Upper lobe of left lung (tissue), 6 donors: ENCODE results near the gene KRTAP5-3. TPM values are rescaled to one million over a fixed set of nuclear protein-coding genes. Genes with fewer than 3 reads are reported as not detected.

Source experiments
- ATAC-seq, 2 donors: fragments of 200-7000 bp; cut with Tn5 transposase; one replicate each; pipeline ENCODE4 v1.9.1; 2022; ENCODE audit warnings: mild to moderate bottlenecking in 2 of 2, moderate library complexity in 2 of 2; ENCODE audit not compliant: low FRiP score in 2 of 2
- DNase-seq, 2 donors: peaks; one replicate each; pipeline ENCODE4 v3.0.0-alpha.2; 2019 to 2020
- H3K27ac ChIP-seq, 4 donors: fragments of 200-600 bp; sonication (generic); one replicate each; pipeline ENCODE4 v1.5.1; 2016 to 2019
- H3K27me3 ChIP-seq, 4 donors: fragments of 200-600 bp; sonication (generic); one replicate each; pipeline ENCODE4 v1.5.1; 2017 to 2019
- H3K36me3 ChIP-seq, 4 donors: fragments of 200-600 bp; sonication (generic); one replicate each; pipeline ENCODE4 v1.5.1; 2016 to 2019
- H3K4me1 ChIP-seq, 4 donors: fragments of 200-600 bp; sonication (generic); one replicate each; pipeline ENCODE4 v1.5.1; 2018 to 2019
- H3K4me3 ChIP-seq, 4 donors: fragments of 200-600 bp; sonication (generic); one replicate each; pipeline ENCODE4 v1.5.1; 2017 to 2019; ENCODE audit warnings: mild to moderate bottlenecking in 2 of 4, moderate library complexity in 1 of 4
- H3K9me3 ChIP-seq, 4 donors: fragments of 200-600 bp; sonication (generic); one replicate each; pipeline ENCODE4 v1.5.1; 2018 to 2019
- EP300 ChIP-seq, 4 donors: sonication (generic); formaldehyde crosslinking; IDR thresholded peaks; one replicate each; pipeline ENCODE4 v1.5.1; 2017; ENCODE audit warnings: antibody characterized with exemption in 4 of 4, control low read depth in 2 of 4
- POLR2A ChIP-seq, 4 donors: fragments of 450-650 bp; IDR thresholded peaks; one replicate each; pipeline ENCODE4 v1.5.1; 2016 to 2017; ENCODE audit warnings: antibody characterized with exemption in 4 of 4, mild to moderate bottlenecking in 2 of 4
- POLR2AphosphoS5 ChIP-seq, 2 donors: sonication (generic); formaldehyde crosslinking; IDR thresholded peaks; one replicate each; pipeline ENCODE4 v1.5.1; 2017; ENCODE audit warnings: antibody characterized with exemption in 2 of 2
- WGBS, 2 donors: methylation state at CpG; one replicate each; pipeline ENCODE4 v1.1.5; 2017 to 2018; 5-methylcytosine and 5-hydroxymethylcytosine counted together
- total RNA-seq, 6 donors: library from RNA; depleted of rRNA in 4 of 6; stranded (reverse); fragments of >200 nt in 4 of 6; gene quantifications; one replicate each; pipeline versions ENCODE4 v1.1.0 to v1.2.1, GENCODE V29; 2016 to 2021
- TF ChIP-seq, protein P1 (sequence below), 6 experiments: fragments of 450-650 bp in 4 of 6; fragments of 200-600 bp in 2 of 6; sonication (generic) in 2 of 6; IDR thresholded peaks; one replicate each; pipeline ENCODE4 v1.5.1; 2016 to 2019; ENCODE audit warnings: antibody characterized with exemption in 6 of 6
- donor health status: DM: no; HTN: no; CAD: no; lungs with moderate emphysema.
- donor health status: DM: no; HTN: yes; CAD: no; lungs with severe emphysema.

KRTAP5-3 gene
- total RNA-seq, 6 donors from 2014 or later: not detected

DNA sequence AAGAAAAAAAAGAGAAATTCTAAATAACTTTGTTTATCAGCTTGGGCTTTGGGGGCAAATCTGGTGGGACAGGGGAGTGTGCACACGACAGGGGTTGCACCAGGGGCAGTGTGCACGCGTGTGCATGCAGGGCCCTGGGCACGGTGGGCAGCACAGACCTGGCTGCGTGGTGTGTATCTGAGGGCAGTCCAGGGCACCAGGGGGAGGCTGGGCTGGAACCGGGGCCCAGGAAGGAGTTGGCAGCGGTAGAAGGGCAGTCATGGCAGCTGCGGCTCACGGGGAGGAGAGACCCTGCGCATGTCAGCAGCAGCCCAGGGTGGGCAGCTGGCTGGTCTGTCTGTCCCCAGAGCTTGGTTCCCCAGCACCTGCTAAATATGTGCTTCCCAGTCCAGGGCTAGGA is 25.6 kb upstream of the KRTAP5-3 start:
- DNase-seq: no peak
- Histone ChIP-seq H3K4me3 (no peak overlapping the region), H3K27ac (no peak overlapping the region), H3K9me3 (no peaks in the 10 kb centered on the region), H3K4me1 (peaks cover 5 to 13% (median 8%) of the 10 kb centered on the region in 4 donors), H3K27me3 (peaks cover 0 to 2% (median 0%) of the 10 kb centered on the region in 4 donors), H3K36me3 (no peaks in the 10 kb centered on the region)
- TF ChIP-seq POLR2AphosphoS5 (IDR thresholded peaks at IDR 0.05): no peak
- TF ChIP-seq, protein P1, sequence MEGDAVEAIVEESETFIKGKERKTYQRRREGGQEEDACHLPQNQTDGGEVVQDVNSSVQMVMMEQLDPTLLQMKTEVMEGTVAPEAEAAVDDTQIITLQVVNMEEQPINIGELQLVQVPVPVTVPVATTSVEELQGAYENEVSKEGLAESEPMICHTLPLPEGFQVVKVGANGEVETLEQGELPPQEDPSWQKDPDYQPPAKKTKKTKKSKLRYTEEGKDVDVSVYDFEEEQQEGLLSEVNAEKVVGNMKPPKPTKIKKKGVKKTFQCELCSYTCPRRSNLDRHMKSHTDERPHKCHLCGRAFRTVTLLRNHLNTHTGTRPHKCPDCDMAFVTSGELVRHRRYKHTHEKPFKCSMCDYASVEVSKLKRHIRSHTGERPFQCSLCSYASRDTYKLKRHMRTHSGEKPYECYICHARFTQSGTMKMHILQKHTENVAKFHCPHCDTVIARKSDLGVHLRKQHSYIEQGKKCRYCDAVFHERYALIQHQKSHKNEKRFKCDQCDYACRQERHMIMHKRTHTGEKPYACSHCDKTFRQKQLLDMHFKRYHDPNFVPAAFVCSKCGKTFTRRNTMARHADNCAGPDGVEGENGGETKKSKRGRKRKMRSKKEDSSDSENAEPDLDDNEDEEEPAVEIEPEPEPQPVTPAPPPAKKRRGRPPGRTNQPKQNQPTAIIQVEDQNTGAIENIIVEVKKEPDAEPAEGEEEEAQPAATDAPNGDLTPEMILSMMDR (IDR thresholded peaks at IDR 0.05): no peak
- TF ChIP-seq EP300 (IDR thresholded peaks at IDR 0.05): no peak
- no peak for TF ChIP-seq POLR2A (IDR thresholded peaks at IDR 0.05)
- ATAC-seq: no peak
- 90 to 96% methylated on average over 9 to 10 of the region's 10 CpGs for WGBS, 2 donors

DNA sequence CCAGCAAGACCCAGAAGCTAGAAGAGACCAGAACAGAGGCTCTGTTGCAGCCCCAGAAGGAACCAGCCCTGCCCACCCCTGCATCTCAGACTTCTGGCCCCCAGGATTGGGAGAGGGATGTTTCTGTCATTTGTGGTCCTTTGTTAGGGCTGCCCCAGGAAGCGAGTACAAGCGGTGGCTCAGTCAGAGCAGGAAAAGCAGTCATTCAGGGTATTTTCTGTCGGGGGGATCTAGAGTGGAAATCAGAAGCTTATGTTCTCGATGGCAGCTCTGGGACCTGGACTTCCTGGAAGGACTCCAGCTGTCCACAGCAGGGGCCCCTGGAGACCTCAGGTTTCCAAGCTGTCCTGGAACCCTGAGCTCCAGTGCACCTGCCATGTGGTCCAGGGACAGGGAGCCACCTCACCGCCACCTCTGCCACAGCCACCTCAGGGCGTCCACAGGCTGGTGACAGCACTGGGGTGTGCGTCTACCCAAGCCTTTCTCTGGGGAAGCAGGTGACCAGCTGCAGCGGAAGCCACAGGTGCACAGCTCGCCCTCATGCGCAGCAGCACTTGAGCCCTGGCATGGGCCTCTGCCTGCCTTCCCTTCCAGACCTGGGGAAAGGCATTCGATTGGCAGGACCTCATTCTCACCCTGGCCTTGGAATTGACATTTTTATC is 23.9 kb upstream of the KRTAP5-3 start:
- TF ChIP-seq POLR2AphosphoS5 (IDR thresholded peaks at IDR 0.05): no peak
- TF ChIP-seq, protein P1 (IDR thresholded peaks at IDR 0.05): no peak
- TF ChIP-seq EP300 (IDR thresholded peaks at IDR 0.05): no peak
- no peak for TF ChIP-seq POLR2A (IDR thresholded peaks at IDR 0.05)
- 31 to 69% methylated on average over 5 to 11 of the region's 11 CpGs for WGBS, 2 donors
- peak in 1 of 2 donors; percentile 51 for ATAC-seq

DNA sequence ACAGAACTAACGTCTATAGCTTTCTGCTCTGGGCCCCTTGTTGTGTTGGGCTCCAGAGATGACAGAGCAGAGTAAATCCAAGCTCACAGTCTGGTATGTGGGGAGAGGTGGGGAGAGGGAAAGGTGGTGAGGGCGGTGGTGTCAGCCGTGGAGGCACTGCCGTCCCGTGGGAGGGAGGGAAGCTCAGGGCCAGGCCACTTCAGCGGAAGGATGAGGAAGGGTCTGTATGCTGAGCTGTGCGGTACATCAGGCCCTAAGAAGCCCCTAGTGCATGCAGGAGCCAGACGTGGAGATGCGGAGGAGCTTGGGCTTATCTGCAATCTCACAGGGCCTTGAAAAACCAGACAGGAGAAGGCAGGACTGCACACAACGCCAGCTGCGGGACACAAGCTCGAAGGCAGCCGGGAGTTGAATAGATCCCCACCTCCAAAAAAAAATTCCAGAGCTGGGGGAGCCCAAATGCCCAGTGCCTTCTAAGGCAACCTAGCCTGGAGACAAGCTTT is 22.9 kb upstream of the KRTAP5-3 start:
- DNase-seq (no peak), ATAC-seq (no peak)
- Histone ChIP-seq H3K4me3 (no peak overlapping the region), H3K27me3 (peaks cover 0 to 8% (median 0%) of the 10 kb centered on the region in 4 donors), H3K9me3 (no peaks in the 10 kb centered on the region), H3K4me1 (peaks cover 0 to 12% (median 7%) of the 10 kb centered on the region in 4 donors), H3K27ac (no peak overlapping the region), H3K36me3 (no peaks in the 10 kb centered on the region)
- WGBS, 2 donors: 77 to 82% methylated on average over 13 of the region's 13 CpGs
- TF ChIP-seq EP300 (IDR thresholded peaks at IDR 0.05): no peak
- TF ChIP-seq, protein P1 (IDR thresholded peaks at IDR 0.05): no peak
- TF ChIP-seq POLR2A (IDR thresholded peaks at IDR 0.05): no peak
- no peak for TF ChIP-seq POLR2AphosphoS5 (IDR thresholded peaks at IDR 0.05)

More for the DNA sequence above, 23.9 kb upstream of the KRTAP5-3 start:
- H3K4me1 ChIP-seq: peaks cover 0 to 12% (median 7%) of the 10 kb centered on the region in 4 donors
- H3K27me3 ChIP-seq: peaks cover 0 to 8% (median 0%) of the 10 kb centered on the region in 4 donors
- no peaks in the 10 kb centered on the region for H3K9me3 ChIP-seq
- H3K27ac ChIP-seq: no peak overlapping the region
- H3K4me3 ChIP-seq: no peak overlapping the region
- no peaks in the 10 kb centered on the region for H3K36me3 ChIP-seq
- no peak for DNase-seq

DNA sequence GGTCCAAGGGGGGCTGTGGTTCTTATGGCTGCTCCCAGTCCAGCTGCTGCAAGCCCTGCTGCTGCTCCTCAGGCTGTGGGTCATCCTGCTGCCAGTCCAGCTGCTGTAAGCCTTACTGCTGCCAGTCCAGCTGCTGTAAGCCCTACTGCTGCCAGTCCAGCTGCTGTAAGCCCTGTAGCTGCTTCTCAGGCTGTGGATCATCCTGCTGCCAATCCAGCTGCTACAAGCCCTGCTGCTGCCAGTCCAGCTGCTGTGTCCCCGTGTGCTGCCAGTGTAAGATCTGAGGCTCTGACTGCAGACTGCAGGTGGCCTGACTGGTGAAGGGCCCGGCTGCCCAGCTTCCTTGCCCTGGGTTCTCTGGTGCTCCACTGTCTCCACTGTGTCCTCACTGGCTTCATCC is 22.0 kb upstream of the KRTAP5-3 start:
- WGBS, 2 donors: 75 to 80% methylated on average over 1 to 2 of the region's 2 CpGs
- H3K9me3 ChIP-seq: no peaks in the 10 kb centered on the region
- TF ChIP-seq, protein P1 (IDR thresholded peaks at IDR 0.05): no peak
- TF ChIP-seq EP300 (IDR thresholded peaks at IDR 0.05): no peak
- no peak for TF ChIP-seq POLR2A (IDR thresholded peaks at IDR 0.05)
- no peak for TF ChIP-seq POLR2AphosphoS5 (IDR thresholded peaks at IDR 0.05)
- ATAC-seq: no peak
- peaks cover 0 to 8% (median 0%) of the 10 kb centered on the region in 4 donors for H3K27me3 ChIP-seq
- no peak for DNase-seq
- H3K4me1 ChIP-seq: peaks cover 0 to 12% (median 7%) of the 10 kb centered on the region in 4 donors
- no peaks in the 10 kb centered on the region for H3K36me3 ChIP-seq
- no peak overlapping the region for H3K27ac ChIP-seq
- H3K4me3 ChIP-seq: no peak overlapping the region
